ENCODE data around the gene CD109.
"Not testable (repeated sequence)": the region's sequence is repeated elsewhere in the genome, so short reads cannot be mapped to it uniquely, and the experiment has no call there.

Gene CD109

GRCh38 chr6:73671911-73672685, 23.9 kb upstream of the CD109 start:
- H3K27ac ChIP-seq: no peak overlapping the region
- TF ChIP-seq CTCF (IDR thresholded peaks at IDR 0.05) (no peak), ZFX (IDR thresholded peaks at IDR 0.05; ENCODE audit: borderline replicate concordance) (no peak)

- TF ChIP-seq CTCF (IDR thresholded peaks at IDR 0.05) (peak; percentile 95), ZFX (IDR thresholded peaks at IDR 0.05; ENCODE audit: borderline replicate concordance) (no peak)
- H3K27ac ChIP-seq: no peak overlapping the region
Measured at GRCh38 chr6:73675466-73676098, 20.4 kb upstream of the CD109 start.

- TF ChIP-seq ZFX (IDR thresholded peaks at IDR 0.05; ENCODE audit: borderline replicate concordance): no peak
- no peak for TF ChIP-seq CTCF (IDR thresholded peaks at IDR 0.05)
- no peak overlapping the region for H3K27ac ChIP-seq
Measured at GRCh38 chr6:73679009-73679408, 17.0 kb upstream of the CD109 start.

- H3K27ac ChIP-seq: not testable (repeated sequence)
Measured at GRCh38 chr6:73679846-73680245, 16.2 kb upstream of the CD109 start.

- H3K27ac ChIP-seq: no peak overlapping the region
Measured at GRCh38 chr6:73680289-73680918, 15.6 kb upstream of the CD109 start.

GRCh38 chr6:73683574-73683973, 12.4 kb upstream of the CD109 start:
- not testable (repeated sequence) for H3K27ac ChIP-seq

More at GRCh38 chr6:73680289-73680918, 15.6 kb upstream of the CD109 start:
- TF ChIP-seq ZFX (IDR thresholded peaks at IDR 0.05; ENCODE audit: borderline replicate concordance) (no peak), CTCF (IDR thresholded peaks at IDR 0.05) (no peak)

- no peak overlapping the region for H3K27ac ChIP-seq
- TF ChIP-seq CTCF (IDR thresholded peaks at IDR 0.05): no peak
- TF ChIP-seq ZFX (IDR thresholded peaks at IDR 0.05; ENCODE audit: borderline replicate concordance): no peak
Measured at GRCh38 chr6:73688351-73688750, 7.7 kb upstream of the CD109 start.

GRCh38 chr6:73690056-73690455, 5.9 kb upstream of the CD109 start:
- no peak for TF ChIP-seq ZFX (IDR thresholded peaks at IDR 0.05; ENCODE audit: borderline replicate concordance)
- no peak for TF ChIP-seq CTCF (IDR thresholded peaks at IDR 0.05)
- no peak overlapping the region for H3K27ac ChIP-seq

Data from 22Rv1 (cell line).